Measurements from ENCODE around the gene MKX. TPM values are rescaled to one million over a fixed set of nuclear protein-coding genes. Genes with fewer than 3 reads are reported as not detected.

MKX gene
- total and polyA plus RNA-seq, 4 donors = 0.50 to 3.5 (median 1.4) TPM

GRCh38 chr10:27759483-27760272 lies 14.1 kb upstream of the MKX start:
- 62 to 76% methylated on average over 5 of the region's 5 CpGs for WGBS, 2 donors
- no peak for TF ChIP-seq CTCF (IDR thresholded peaks at IDR 0.05; ENCODE audit: control extremely low read depth, extremely low read depth)
- no peak for DNase-seq

GRCh38 chr10:27752673-27753237 lies 7.1 kb upstream of the MKX start:
- H3K27me3 ChIP-seq (ENCODE audit: control insufficient read depth in 3 of 3, insufficient read depth in 3 of 3, low read length in 2 of 3) = peaks cover 0 to 46% (median 44%) of the 10 kb centered on the region in 3 donors
- H3K4me3 ChIP-seq = no peak overlapping the region
- H3K9me3 ChIP-seq (ENCODE audit: control insufficient read depth in 4 of 4, insufficient read depth in 3 of 4, low read length in 3 of 4) = no peaks in the 10 kb centered on the region
- H3K9ac ChIP-seq (ENCODE audit: insufficient read depth in 1 of 2, low read length in 2 of 2) = no peak overlapping the region
- 88 to 89% methylated on average over 3 of the region's 3 CpGs for WGBS, 2 donors
- H3K36me3 ChIP-seq (ENCODE audit: control insufficient read depth in 4 of 4, insufficient read depth in 4 of 4, low read length in 4 of 4) = no peaks in the 10 kb centered on the region
- H3K4me1 ChIP-seq (ENCODE audit: control insufficient read depth in 5 of 5, insufficient read depth in 5 of 5, low read length in 5 of 5) = no peaks in the 10 kb centered on the region
- no peak for TF ChIP-seq CTCF (IDR thresholded peaks at IDR 0.05; ENCODE audit: control extremely low read depth, extremely low read depth)
- ATAC-seq (ENCODE audit: insufficient read depth, low FRiP score) (no peak), DNase-seq (no peak)
- H3K27ac ChIP-seq (ENCODE audit: low read depth in 1 of 2, low read length in 1 of 2) = no peak overlapping the region

More at GRCh38 chr10:27759483-27760272, 14.1 kb upstream of the MKX start:
- no peak for ATAC-seq (ENCODE audit: insufficient read depth, low FRiP score)
- no peak overlapping the region for H3K4me3 ChIP-seq
- no peaks in the 10 kb centered on the region for H3K4me1 ChIP-seq (ENCODE audit: control insufficient read depth in 5 of 5, insufficient read depth in 5 of 5, low read length in 5 of 5)
- no peak overlapping the region for H3K27ac ChIP-seq (ENCODE audit: low read depth in 1 of 2, low read length in 1 of 2)
- H3K9ac ChIP-seq (ENCODE audit: insufficient read depth in 1 of 2, low read length in 2 of 2) = no peak overlapping the region
- H3K36me3 ChIP-seq (ENCODE audit: control insufficient read depth in 4 of 4, insufficient read depth in 4 of 4, low read length in 4 of 4) = no peaks in the 10 kb centered on the region
- H3K9me3 ChIP-seq (ENCODE audit: control insufficient read depth in 4 of 4, insufficient read depth in 3 of 4, low read length in 3 of 4) = no peaks in the 10 kb centered on the region
- peaks cover 0 to 12% (median 3%) of the 10 kb centered on the region in 3 donors for H3K27me3 ChIP-seq (ENCODE audit: control insufficient read depth in 3 of 3, insufficient read depth in 3 of 3, low read length in 2 of 3)

- no peak overlapping the region for H3K27ac ChIP-seq (ENCODE audit: low read depth in 1 of 2, low read length in 1 of 2)
- no peaks in the 10 kb centered on the region for H3K36me3 ChIP-seq (ENCODE audit: control insufficient read depth in 4 of 4, insufficient read depth in 4 of 4, low read length in 4 of 4)
- DNase-seq (no peak), ATAC-seq (ENCODE audit: insufficient read depth, low FRiP score) (no peak)
- no peak overlapping the region for H3K9ac ChIP-seq (ENCODE audit: insufficient read depth in 1 of 2, low read length in 2 of 2)
- no peak overlapping the region for H3K4me3 ChIP-seq
- no peak for TF ChIP-seq CTCF (IDR thresholded peaks at IDR 0.05; ENCODE audit: control extremely low read depth, extremely low read depth)
- peaks cover 0 to 30% (median 10%) of the 10 kb centered on the region in 5 donors for H3K4me1 ChIP-seq (ENCODE audit: control insufficient read depth in 5 of 5, insufficient read depth in 5 of 5, low read length in 5 of 5)
- H3K9me3 ChIP-seq (ENCODE audit: control insufficient read depth in 4 of 4, insufficient read depth in 3 of 4, low read length in 3 of 4) = peaks cover 0 to 2% (median 0%) of the 10 kb centered on the region in 4 donors
- 29 to 37% methylated on average over 4 of the region's 4 CpGs for WGBS, 2 donors
- H3K27me3 ChIP-seq (ENCODE audit: control insufficient read depth in 3 of 3, insufficient read depth in 3 of 3, low read length in 2 of 3) = peaks cover 5 to 79% (median 66%) of the 10 kb centered on the region in 3 donors
Measured at GRCh38 chr10:27748601-27749000, 3.0 kb upstream of the MKX start.

Measured in lung (tissue), 12 donors.